ENCODE results near the gene MBOAT2.
"Not testable (repeated sequence)": the region's sequence is repeated elsewhere in the genome, so short reads cannot be mapped to it uniquely, and the experiment has no call there.

DNA sequence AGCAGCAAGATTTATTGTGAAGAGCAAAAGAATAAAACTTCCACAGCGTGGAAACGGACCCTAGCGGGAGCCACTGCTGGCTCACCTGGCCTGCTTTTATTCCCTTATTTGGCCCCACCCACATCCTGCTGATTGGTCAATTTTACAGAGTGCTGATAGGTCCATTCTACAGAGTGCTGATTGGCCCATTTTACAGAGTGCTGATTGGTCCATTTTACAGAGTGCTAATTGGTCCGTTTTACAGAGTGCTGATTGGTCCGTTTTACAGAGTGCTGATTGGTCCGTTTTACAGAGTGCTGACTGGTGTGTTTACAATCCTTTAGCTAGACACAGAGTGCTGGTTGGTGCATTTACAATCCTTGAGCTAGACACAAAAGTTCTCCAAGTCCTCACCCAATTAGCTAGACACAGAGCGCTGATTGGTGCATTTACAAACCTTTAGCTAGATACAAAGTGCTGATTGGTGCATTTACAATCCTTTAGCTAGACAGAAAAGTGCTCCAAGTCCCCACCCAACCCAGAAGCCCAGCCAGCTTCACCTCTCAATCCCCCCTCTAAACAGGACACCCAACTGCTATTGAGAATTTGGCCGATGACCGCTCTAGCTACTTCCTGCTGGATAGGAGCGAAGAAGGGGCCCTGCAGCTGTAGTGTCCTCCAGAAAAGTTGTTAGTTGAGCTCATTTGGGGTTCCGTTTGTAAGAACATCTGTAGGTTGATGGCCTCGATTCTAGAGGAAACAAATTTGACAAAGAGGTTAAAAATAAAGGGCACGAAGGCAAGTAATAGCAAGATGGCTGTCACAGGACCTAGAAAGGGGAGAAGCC, 108.2 kb downstream of the MBOAT2 start:
- TF ChIP-seq EZH2 (IDR thresholded peaks at IDR 0.05; ENCODE audit: borderline replicate concordance, insufficient read depth, low read length, poor library complexity, severe bottlenecking): not testable (repeated sequence)
- TF ChIP-seq, protein P1, sequence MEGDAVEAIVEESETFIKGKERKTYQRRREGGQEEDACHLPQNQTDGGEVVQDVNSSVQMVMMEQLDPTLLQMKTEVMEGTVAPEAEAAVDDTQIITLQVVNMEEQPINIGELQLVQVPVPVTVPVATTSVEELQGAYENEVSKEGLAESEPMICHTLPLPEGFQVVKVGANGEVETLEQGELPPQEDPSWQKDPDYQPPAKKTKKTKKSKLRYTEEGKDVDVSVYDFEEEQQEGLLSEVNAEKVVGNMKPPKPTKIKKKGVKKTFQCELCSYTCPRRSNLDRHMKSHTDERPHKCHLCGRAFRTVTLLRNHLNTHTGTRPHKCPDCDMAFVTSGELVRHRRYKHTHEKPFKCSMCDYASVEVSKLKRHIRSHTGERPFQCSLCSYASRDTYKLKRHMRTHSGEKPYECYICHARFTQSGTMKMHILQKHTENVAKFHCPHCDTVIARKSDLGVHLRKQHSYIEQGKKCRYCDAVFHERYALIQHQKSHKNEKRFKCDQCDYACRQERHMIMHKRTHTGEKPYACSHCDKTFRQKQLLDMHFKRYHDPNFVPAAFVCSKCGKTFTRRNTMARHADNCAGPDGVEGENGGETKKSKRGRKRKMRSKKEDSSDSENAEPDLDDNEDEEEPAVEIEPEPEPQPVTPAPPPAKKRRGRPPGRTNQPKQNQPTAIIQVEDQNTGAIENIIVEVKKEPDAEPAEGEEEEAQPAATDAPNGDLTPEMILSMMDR (IDR thresholded peaks at IDR 0.05; ENCODE audit: poor library complexity, severe bottlenecking): not testable (repeated sequence)
